Astrocyte of the hippocampus (primary cell): Measurements from ENCODE around the gene STRN.
"Not testable (repeated sequence)": the region's sequence is repeated elsewhere in the genome, so short reads cannot be mapped to it uniquely, and the experiment has no call there.

ENCODE experiments used
- DNase-seq: peaks from one replicate; pipeline ENCODE4 v3.0.0; 2011; ENCODE audit warnings: low read depth, low spot score

STRN gene

DNA sequence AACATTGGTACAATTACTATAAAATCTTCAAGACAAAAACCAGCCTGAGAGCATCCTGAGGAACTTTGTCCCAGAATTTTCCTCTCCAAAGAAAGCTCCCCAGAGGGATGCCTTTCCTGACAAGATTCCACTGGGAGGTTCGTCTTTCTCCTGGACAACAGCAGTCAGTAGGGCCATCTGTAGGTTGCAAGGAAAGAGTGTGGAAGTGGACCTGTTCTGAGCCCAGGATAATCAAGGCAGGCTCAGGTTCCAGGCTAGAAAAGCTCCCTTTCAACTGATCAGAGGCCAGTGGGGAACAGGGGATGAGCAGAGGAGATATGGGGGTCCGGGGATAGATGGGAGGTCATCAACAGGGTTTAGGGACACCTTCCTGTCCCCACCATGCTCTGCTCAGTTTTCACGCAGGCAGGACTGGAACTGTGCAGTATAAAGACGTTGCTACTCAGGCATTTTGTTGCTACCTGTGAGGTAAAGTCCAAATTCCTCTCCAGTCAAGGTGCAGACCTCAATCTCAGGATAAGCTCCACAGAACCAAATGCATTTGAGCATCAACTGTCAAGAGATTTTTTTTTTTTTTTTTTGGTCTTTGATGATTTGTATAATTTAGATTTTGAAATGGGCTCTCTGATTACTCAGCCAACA lies 126.2 kb downstream of the STRN start:
- no peak for DNase-seq

DNA sequence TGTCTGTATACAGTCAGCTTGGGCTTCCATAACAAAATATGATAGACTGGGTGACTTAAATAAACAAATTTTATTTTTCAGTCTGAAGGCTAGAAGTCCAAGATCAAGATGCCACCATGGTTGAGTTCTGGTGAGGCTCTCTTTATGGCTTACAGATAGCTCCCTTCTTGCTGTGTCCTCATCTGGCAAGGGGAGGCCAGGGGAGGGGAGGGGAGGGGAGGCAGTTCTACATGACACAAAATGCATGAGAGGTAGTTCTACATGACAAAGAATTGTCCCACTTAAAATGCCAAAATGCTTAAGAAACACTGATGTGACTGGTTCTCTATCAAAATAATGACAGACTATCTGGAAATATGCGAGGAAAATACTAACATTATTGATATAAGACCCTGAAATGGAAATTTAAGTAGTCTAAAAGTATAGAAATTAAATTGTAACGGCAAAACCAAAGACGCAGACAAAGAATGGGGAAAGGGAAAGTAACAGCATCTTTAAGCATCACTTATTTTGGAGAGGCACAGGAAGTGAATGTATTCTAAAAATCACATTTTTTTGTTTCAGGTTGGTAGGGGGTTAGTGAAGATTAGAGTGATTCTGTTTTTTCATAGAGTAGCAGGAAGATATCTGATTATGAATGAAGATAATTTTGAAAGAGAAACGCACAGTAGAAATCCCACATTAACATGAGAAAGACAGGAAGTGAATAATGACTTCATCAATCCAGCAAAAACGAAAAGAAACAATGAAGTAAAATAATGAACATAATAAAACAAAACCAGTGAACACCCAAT lies 131.4 kb downstream of the STRN start:
- DNase-seq = no peak

DNA sequence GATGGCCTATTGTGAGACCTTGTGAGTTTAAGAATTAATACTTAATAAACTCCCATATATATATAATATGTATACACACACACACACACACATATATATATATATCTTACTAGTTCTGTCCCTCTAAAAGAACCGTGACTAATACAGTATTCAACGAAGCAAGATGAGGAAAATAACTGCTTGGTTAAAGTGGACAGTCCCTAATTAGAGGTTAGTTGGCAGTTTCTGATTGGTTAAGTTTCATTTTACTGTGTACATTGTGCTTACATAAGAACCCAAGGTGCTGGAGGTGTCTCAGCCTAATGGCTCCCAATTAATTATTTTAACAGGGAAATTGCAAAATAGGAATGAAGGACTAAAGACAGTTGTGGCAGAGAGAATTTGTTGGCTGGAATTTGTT lies 132.1 kb downstream of the STRN start:
- no peak for DNase-seq

DNA sequence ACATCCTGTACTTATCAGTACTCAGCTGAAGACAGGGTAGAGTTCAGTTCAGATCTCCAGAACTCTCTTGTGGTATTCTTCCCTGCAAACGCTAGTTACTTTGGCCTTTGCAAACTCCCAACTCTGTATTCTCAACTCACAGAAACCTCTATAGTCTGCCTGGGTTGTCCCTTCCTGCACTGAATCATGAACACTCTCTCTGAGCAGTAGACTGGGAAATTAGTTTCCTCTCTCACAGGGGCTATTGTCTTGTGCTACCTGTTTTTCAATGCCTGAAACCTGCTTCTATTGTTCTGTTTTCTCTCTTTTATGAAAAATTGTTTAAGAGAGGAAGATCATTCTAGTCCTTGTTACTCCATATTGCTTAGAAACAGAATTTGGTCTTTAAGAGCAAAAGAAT lies 135.2 kb downstream of the STRN start:
- DNase-seq = no peak

DNA sequence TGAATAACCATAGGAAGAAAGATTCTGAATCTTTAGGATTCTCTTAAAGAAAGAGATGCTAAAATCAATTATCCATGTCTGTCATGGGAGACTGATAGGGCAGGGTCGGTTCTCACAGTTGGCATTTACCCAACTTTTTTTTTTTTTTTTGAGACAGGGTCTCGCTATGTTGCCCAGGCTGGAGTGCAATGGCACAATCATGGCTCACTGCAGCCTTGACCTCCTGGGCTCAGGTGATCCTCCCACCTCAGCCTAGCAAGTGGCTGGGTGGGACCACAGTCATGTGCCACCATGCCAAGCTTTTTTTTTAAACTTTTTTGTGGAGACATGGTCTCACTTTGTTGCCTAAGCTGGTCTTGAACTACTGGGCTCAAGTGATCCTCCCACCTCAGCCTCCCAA lies 141.7 kb downstream of the STRN start:
- DNase-seq = not testable (repeated sequence)

DNA sequence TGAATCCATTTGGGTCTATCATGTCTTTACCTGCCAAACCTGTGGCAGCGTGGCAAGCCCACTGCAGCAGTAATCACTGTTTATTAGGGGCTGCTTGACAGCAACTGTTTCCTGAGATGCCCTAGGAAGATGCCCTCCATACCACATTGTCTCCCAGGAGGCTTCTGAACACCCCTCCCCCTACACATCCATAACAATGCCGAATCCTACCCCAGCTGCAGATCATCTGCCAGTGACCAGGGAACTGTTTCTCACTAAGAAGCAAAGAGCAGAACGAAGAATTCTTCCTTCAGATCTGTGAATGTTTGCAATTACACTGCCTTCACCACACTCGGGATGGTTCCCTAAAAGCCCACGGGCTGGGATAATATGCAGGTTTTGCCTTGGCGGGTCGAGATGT lies 142.1 kb downstream of the STRN start:
- no peak for DNase-seq

DNA sequence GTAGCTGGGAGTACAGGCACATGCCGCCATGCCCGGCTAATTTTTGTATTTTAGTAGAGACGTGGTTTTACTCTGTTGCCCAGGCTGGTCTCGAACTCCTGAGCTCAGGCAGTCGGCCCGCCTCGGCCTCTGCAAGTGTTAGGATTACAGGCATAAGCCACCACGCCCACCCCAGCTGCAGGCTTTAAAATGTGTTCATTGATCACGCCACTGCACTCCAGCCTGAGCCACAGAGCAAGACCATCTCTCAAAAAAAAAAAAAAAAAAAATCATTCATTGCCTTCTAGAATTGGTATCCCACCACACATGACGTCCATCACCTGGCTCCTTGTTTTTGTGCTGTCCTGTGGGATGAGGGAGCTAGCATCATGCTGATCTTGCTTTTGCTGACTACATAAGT lies 142.5 kb downstream of the STRN start:
- DNase-seq = no peak

DNA sequence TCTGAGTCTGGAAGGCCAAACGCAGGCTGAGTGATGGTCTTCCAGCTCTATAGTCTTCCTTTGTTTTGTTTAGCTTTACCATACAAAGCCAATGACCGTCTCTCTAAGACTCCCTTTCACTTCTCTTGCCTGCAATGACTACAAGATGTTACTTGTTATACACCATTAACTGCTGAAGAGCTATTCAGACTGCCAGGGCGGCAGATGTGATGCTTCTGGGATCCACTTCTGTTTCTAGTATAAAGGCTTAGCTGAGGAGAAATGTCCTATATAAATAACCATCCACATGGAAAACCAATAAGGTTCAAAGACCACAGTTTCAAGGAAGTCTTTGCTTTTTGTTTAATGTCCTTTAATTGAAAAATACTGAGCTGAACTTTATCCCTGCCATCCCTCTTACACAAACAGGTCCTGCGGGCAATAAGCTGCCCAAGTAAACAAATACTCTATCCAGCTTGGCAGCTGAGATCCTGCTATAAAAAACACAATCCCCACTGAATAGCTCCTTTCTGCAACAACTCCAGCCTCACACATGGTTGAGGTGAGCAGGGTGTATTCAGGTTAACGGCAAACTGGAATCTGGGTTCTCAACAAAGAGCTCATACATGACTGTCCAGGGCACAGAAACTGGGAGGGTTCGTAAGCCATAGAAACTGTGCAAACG lies 145.3 kb downstream of the STRN start:
- DNase-seq = no peak

DNA sequence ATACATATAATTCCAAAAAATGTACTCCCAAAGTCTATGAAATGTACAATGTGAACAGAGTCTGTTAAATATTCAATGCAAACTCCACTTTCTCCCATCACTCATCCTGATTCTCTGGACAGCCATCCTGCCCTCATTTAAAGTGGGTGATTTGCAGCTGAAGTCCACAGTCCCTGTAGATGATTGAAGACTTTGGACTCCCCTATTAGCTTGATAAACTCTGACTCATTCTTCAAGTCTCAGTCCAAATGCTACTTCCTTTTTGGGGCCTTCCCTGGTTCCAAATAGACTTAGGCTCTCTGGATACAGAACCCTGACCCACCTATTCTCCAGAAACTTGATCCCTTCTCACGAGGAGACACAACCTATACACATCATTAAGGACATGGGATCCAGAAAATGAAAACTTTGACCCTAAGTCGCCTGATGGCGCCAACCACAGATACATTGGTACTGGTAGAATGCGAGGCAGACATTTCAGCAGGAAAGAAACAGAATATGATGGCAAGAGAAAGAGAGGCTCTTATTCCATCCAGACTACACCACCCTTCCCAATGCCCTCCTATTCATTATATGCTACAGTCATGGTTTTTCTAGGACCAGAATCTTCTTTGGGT lies 147.1 kb downstream of the STRN start:
- DNase-seq = no peak

DNA sequence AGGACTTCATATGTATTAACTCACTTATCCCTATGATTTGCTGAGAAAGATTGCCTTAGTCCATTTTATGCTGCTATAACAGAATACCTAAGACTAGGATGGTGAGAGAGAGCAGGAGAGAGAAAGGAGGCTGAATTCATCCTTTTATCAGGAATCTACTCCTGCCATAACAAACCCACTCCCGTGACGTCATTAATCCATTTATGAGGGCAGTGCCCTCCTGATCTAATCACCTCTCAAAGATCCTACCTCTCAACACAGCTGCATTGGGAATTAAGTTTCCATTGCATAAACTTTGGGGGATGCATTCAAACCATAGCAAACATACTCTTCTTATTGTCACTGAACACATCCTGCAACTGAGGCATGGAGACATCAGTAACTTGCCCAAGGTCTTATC lies 147.8 kb downstream of the STRN start:
- no peak for DNase-seq

DNA sequence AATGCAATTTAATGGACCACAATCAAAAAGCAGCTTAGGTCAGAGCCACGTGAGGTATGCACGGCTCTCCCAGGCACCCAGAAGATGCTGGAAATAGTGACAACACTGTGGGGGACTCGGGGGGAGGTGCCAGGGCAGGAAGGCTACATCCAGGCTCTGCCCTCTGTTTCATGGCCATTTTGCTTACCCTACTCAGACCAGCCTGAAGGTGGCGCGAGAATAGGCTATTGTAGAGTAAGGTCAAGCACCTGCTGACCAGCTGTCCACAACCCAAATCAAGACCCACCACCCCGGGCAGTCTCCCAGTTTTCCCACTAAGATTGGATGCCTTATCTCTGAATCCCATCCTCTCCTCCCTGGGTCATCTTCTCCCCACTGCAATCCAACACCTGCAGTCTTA lies 154.1 kb downstream of the STRN start:
- DNase-seq = no peak

DNA sequence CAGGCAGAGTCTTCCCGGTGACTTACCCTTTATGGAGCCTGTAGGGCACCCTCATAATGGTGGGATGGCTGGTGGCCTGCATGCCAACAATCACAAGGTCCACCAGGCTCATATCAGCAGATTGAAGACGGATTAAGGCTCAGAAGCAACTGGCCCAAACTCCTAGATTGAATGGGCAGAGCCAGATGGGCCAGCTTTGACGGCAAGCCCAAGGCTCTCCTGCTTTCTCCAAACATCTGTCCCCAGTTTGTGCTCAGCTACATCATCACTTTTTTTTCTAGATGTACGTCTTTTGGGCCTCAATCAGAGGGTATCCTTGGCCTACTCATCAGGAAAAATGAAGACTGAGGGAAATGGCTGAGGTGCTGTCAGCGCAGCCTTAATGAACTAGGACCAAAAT lies 155.3 kb downstream of the STRN start:
- no peak for DNase-seq

DNA sequence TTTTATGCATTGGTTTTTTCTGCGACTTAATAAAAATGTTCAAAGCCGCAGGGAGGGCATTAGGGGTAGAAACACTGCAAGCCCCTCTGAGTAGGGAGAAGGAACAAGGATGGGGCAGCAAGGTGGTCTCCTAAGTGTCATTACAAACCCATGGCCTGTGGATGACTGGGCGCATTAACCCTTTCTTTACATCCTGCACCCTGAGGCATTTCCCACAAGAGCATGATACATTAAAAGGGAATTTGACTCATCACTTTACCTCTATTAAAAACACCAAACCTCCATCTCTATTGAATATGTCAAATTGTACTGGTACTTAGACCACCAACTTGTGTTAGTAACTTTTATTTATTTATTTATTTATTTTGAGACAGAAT lies 157.3 kb downstream of the STRN start:
- no peak for DNase-seq

DNA sequence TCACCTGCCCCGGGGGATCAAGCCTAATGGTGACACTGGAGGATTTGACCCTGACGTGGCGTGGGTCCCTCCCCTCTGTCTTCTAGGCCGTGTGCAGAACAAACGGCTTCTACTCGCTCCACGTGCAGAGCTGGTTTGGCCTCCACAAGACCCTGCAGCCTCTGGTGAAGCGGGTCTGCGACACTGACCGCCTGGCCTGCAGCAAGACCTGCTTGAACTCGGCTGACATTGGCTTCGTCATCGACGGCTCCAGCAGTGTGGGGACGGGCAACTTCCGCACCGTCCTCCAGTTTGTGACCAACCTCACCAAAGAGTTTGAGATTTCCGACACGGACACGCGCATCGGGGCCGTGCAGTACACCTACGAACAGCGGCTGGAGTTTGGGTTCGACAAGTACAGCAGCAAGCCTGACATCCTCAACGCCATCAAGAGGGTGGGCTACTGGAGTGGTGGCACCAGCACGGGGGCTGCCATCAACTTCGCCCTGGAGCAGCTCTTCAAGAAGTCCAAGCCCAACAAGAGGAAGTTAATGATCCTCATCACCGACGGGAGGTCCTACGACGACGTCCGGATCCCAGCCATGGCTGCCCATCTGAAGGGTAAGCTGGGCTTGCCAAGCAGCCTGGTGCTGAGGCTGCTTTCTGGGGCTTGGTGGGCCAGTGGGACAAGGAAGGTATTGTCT lies 157.8 kb downstream of the STRN start:
- DNase-seq = no peak

DNA sequence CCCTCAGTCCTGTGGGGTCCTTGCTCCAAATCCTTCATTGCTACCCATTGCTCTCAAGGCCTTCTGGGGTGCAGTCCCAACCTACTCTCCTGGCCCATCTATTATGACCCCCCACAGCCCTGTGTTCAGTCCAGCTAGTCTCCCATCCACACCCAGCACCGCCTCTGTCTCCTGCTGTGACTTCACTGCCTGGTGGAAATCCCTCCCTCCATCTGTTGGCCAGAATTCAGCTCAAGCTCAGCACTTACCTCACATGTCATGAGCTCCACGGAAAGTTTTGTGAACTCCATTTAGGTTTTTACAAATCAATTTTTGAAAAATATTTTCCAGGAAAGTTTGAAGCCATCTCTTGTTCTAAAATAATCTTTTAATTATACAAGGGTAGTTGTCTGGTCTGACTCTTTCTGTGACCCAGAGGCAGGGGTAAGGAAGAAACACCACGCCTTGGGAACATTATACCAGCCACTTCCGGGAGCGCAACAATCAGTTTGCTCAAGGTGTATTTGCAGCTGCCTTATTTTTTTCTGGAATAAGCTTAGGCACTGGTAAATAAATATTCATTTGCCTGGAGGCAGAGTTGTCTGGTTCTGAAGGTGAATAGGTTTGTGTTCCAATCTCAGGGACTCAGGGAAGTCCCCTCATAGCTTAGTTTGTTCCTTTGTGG lies 159.0 kb downstream of the STRN start:
- DNase-seq = no peak

DNA sequence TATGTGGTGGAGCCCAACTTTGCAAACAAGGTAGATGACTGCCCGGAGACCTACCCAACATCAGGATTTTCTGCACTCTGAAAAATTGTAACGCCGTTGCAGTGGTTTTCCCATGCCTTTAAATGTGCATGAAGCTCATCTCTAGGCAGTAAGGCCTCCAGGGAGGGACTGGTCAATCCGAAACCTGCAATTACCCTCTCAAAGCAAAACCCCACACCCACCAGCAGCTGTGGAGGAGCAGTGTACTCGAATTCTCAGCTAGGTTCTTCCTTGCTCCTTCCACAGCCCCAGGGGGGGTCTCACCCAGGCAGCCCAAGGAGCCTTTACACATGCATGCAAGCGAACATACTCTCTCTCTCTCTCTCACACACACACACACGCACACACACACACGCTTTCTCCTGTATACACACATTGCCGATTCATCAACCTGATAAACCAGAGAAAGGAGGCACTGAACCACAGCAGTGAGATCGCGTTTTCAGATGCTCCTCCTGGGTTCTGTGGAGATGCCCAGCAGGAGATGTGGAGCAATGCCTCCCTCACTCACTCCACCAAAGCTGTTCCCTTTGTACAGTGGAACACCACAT lies 160.6 kb downstream of the STRN start:
- DNase-seq = no peak

DNA sequence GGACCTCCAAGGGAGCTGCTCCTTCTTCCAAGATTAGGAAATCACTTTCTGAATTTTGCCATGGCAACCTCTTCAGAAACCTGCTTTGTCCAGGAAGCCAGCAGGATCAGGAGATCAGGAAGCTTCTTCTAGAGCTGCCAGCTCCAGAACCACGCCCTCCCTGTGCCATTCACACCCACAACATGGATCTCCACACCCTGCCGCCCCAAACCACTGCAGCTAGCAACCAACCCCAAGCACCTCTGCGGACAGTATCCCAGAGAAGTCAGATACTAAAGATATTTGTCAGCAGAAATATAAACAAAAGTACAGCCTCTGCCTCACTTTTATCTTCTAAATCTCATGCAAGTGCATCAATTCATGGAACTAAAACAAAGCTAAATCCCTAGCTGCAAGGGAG lies 163.4 kb downstream of the STRN start:
- no peak for DNase-seq

DNA sequence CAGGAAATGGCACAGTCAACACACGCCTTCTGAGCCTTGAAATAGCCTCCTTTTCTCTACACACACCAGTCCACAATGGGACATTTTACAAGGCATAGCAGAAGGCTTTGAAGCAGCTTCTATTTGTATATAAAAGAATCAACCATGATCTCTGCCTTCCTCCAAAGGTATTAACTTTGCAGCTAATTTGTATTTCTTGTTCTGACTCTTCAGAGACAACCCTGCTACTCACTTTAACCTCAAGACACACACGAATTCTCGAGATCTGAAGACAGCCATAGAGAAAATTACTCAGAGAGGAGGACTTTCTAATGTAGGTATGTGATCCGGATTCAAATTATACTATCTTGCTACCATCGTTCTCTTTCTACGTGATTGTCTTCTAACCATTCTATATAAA lies 165.2 kb downstream of the STRN start:
- DNase-seq = no peak

DNA sequence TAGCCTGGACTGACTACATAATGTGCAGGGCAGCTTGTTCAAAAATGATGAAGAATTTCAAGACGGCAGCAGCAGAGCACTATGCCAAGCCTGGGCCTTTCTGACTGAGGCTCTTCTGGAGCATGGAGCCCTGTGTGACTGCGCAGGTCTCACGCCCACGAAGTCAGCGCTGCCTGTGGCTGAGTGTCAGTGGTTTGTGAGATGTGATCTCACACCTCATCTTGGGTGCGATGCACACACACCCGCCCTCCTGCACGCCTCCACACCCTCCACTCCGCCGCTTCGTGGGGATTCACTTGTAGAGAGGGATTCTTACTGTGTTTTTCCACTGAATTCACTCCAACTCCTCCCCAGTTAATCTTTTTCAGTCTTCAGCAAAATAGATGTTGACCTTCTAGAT lies 166.0 kb downstream of the STRN start:
- no peak for DNase-seq

DNA sequence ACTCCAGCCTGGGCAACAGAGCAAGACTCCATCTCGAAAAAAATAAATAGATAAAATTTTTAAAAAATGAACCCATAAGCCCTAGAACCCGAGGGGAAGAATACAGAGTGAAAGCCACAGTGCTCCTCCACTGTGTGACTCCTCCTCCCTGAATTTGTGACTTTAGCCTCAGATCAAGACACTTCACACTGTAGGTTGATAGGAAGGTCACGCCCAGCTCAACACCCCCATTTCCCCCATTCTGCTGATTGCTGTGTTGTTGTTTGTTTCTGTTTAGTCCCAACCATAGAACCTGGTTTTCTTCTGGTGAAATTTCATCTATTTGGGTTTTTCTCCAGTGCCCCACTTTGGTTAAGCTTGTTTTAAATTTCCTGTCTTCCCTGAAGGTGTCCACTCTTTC lies 167.6 kb downstream of the STRN start:
- no peak for DNase-seq
